ENCODE results near the gene AMFR. TPM values are rescaled to one million over a fixed set of nuclear protein-coding genes. Genes with fewer than 3 reads are reported as not detected.

AMFR gene
- total and polyA plus RNA-seq, 10 of the 15 experiments (the other 5 are each of a cell fraction or from before 2014, with no cell fraction given): 8.2 to 67.6 (median 28.1) TPM

DNA sequence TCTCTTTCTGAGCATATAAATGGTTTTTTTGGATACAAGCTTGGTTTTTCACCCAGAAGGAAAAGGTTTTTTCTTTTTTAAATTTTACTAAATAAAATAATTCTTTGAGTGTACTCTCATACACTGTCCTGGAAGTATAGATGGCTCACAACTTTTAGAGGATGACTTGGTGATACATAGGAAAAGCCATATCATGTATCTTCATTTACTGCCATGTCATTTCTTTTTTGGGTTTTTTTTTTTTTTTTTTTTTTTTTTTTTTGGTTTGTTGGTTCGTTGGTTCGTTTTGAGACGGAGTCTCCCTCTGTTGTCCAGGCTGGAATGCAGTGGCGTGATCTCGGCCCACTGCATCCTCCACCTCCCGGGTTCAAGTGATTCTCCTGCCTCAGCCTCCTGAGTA, 37.8 kb upstream of the AMFR start (continued):
- TF ChIP-seq NR2C2 (IDR thresholded peaks at IDR 0.05; ENCODE audit: borderline replicate concordance, control insufficient read depth, insufficient read length, low read depth) (no peak), CEBPB (IDR thresholded peaks at IDR 0.05; ENCODE audit: borderline replicate concordance in 1 of 2, low read depth in 2 of 2, low read length in 2 of 2) (no peak), SREBF2 (IDR thresholded peaks at IDR 0.05; ENCODE audit: low read length) (no peak), NR2C1 (IDR thresholded peaks at IDR 0.05) (no peak), NBN (IDR thresholded peaks at IDR 0.05) (no peak)
- TF ChIP-seq, protein P1, sequence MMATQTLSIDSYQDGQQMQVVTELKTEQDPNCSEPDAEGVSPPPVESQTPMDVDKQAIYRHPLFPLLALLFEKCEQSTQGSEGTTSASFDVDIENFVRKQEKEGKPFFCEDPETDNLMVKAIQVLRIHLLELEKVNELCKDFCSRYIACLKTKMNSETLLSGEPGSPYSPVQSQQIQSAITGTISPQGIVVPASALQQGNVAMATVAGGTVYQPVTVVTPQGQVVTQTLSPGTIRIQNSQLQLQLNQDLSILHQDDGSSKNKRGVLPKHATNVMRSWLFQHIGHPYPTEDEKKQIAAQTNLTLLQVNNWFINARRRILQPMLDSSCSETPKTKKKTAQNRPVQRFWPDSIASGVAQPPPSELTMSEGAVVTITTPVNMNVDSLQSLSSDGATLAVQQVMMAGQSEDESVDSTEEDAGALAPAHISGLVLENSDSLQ (IDR thresholded peaks at IDR 0.05): no peak
- TF ChIP-seq, protein P2, sequence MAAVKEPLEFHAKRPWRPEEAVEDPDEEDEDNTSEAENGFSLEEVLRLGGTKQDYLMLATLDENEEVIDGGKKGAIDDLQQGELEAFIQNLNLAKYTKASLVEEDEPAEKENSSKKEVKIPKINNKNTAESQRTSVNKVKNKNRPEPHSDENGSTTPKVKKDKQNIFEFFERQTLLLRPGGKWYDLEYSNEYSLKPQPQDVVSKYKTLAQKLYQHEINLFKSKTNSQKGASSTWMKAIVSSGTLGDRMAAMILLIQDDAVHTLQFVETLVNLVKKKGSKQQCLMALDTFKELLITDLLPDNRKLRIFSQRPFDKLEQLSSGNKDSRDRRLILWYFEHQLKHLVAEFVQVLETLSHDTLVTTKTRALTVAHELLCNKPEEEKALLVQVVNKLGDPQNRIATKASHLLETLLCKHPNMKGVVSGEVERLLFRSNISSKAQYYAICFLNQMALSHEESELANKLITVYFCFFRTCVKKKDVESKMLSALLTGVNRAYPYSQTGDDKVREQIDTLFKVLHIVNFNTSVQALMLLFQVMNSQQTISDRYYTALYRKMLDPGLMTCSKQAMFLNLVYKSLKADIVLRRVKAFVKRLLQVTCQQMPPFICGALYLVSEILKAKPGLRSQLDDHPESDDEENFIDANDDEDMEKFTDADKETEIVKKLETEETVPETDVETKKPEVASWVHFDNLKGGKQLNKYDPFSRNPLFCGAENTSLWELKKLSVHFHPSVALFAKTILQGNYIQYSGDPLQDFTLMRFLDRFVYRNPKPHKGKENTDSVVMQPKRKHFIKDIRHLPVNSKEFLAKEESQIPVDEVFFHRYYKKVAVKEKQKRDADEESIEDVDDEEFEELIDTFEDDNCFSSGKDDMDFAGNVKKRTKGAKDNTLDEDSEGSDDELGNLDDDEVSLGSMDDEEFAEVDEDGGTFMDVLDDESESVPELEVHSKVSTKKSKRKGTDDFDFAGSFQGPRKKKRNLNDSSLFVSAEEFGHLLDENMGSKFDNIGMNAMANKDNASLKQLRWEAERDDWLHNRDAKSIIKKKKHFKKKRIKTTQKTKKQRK (IDR thresholded peaks at IDR 0.05; ENCODE audit: low read depth, low read length): no peak

DNA sequence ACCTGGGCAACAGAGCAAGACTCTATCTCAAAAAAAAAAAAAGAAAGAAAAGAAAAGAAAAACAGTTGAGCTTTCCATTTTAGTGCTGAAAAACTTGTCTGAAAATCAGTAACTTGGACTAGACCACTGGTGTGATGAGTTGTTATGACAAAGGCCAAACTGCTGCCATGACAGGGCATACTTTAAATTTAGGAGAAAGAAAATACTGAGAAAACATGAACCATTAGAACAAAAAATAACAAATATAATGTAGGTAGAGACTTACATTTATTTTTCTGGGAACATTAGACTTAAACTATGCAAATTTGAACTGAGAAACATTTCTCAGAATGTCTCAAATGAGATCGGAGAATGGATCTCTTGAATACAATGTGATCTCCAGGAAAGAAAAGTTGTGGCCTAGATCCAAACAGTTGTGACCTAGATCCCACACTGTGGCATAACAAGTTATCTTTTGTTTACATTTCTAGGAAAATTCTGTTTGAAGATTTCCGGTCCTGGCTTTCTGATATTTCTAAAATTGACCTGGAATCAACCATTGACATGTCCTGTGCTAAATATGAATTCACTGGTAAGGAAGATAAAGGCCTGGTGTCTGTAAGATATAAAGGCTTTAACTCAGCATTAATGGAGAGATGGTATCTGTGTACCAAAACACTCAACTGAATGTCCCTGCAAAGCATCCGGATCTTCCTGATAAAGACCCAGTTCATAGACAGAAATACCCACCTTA, 36.9 kb upstream of the AMFR start:
- RAD21 ChIA-PET (ENCODE audit: unreplicated experiment): no interaction called here
- POLR2A ChIA-PET: no interaction called here
- Histone ChIP-seq H3K9me3 (replicated peaks; ENCODE audit: control insufficient read depth, insufficient read depth, low read length) (no peaks in the 10 kb centered on the region), H4K20me1 (ENCODE audit: control insufficient read depth, insufficient read depth) (no peaks in the 10 kb centered on the region; the same call in 1 of the 2 replicates), H3K27me3 (replicated peaks in 1 of 2; ENCODE audit: control insufficient read depth in 2 of 2, insufficient read depth in 2 of 2, low read length in 1 of 2) (no peaks in the 10 kb centered on the region), H3K79me2 (ENCODE audit: control insufficient read depth, insufficient read depth, low read length) (no peaks in the 10 kb centered on the region), H2AFZ (ENCODE audit: control insufficient read depth, low read depth, low read length) (no peak overlapping the region), H3K36me3 (ENCODE audit: control insufficient read depth in 2 of 2, insufficient read depth in 2 of 2, low read length in 1 of 2) (peaks cover 4 to 24% of the 10 kb centered on the region in 2 experiments), H3K4me3 (no peak overlapping the region), H3K9ac (ENCODE audit: control insufficient read depth, insufficient read depth, low read length) (no peak overlapping the region), H3K27ac (ENCODE audit: control insufficient read depth, insufficient read depth) (no peak overlapping the region), H3K4me1 (ENCODE audit: control insufficient read depth, insufficient read depth, low read length) (no peaks in the 10 kb centered on the region), H3K4me2 (ENCODE audit: control insufficient read depth, insufficient read depth) (no peak overlapping the region)
- FAIRE-seq (no peak), DNase-seq (ENCODE audit: low read depth, low spot score) (no peak), ATAC-seq (no peak)
- intact Hi-C loops (cut with micrococcal nuclease; ENCODE audit: unreplicated experiment) (no loop called here), in situ Hi-C loops (cut with MboI) (no loop called here)
- SMC1A ChIA-PET (ENCODE audit: uncharacterized antibody, unreplicated experiment): no interaction called here
- no TSS peak for BruUV-seq (replicated peaks)
- 97% methylated on average over 3 of the region's 3 CpGs for WGBS (ENCODE audit: insufficient coverage, insufficient replicate concordance, low lambda C conversion rate, missing lambda C conversion rate)
- CTCF ChIA-PET: no interaction called here
- TF ChIP-seq BHLHE40 (IDR thresholded peaks at IDR 0.05; ENCODE audit: borderline replicate concordance in 1 of 2, low read depth in 2 of 2, low read length in 1 of 2) (no peak), HDGF (IDR thresholded peaks at IDR 0.05) (no peak), SMARCA5 (IDR thresholded peaks at IDR 0.05) (no peak), EED (IDR thresholded peaks at IDR 0.05; ENCODE audit: low read depth) (no peak), RELA (IDR thresholded peaks at IDR 0.05; ENCODE audit: borderline replicate concordance, partially characterized antibody) (no peak), SIN3A (IDR thresholded peaks at IDR 0.05; ENCODE audit: low read depth, low read length) (no peak), HDAC2 (IDR thresholded peaks at IDR 0.05) (no peak), MEF2B (IDR thresholded peaks at IDR 0.05; ENCODE audit: partially characterized antibody, poor library complexity, severe bottlenecking) (no peak)
- TF ChIP-seq, protein P3, sequence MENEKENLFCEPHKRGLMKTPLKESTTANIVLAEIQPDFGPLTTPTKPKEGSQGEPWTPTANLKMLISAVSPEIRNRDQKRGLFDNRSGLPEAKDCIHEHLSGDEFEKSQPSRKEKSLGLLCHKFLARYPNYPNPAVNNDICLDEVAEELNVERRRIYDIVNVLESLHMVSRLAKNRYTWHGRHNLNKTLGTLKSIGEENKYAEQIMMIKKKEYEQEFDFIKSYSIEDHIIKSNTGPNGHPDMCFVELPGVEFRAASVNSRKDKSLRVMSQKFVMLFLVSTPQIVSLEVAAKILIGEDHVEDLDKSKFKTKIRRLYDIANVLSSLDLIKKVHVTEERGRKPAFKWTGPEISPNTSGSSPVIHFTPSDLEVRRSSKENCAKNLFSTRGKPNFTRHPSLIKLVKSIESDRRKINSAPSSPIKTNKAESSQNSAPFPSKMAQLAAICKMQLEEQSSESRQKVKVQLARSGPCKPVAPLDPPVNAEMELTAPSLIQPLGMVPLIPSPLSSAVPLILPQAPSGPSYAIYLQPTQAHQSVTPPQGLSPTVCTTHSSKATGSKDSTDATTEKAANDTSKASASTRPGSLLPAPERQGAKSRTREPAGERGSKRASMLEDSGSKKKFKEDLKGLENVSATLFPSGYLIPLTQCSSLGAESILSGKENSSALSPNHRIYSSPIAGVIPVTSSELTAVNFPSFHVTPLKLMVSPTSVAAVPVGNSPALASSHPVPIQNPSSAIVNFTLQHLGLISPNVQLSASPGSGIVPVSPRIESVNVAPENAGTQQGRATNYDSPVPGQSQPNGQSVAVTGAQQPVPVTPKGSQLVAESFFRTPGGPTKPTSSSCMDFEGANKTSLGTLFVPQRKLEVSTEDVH (IDR thresholded peaks at IDR 0.05; ENCODE audit: low read depth, partially characterized antibody): no peak

All from GM12878 (cell line).